Measurements from ENCODE around the gene LARGE2. TPM values are rescaled to one million over a fixed set of nuclear protein-coding genes. Genes with fewer than 3 reads are reported as not detected.

Gene LARGE2
- total RNA-seq, 1 donor: not detected

DNA sequence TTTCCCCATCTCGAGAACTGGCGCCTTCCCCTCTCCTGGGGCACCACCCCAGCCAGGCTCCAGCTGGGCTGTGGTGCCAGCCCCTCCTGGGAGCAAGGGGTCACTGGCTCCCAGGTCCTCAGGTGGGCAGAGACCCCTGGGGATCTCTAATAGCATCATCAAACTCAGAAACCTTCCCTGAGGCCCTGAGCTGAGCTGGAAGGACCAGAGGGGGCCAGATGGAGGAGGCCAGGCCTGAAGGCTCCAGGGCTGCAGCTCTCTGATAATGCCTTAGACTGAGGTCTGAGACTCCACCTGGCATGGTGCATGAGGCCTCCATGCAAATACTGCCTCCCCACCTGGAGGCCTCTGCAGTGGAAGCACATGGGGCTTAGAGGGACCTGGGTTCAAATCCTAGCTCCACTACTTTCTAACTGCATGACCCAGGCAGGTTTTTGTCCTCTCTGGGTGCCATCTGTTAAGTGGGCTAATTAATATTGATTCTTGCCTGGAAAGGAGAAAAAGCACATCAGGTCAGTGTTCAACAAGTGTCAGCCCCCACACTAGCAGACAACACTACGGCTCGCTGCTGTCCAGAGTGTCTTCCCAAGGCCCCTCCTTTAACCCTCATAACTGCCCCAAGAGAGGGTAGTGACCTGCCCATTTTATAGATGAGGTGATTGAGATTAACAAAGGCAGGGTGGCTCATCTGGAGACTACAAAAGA, 35.5 kb upstream of the LARGE2 start:
- Histone ChIP-seq H3K36me3 (ENCODE audit: insufficient read depth, low read length) (peaks cover 2% of the 10 kb centered on the region), H3K27ac (ENCODE audit: low read depth, low read length) (no peak overlapping the region), H4K20me1 (ENCODE audit: insufficient read depth, low read length) (peaks cover 27% of the 10 kb centered on the region), H3K4me2 (ENCODE audit: insufficient read depth, low read length) (no peak overlapping the region), H3K27me3 (ENCODE audit: insufficient read depth, low read length) (peaks cover 12% of the 10 kb centered on the region), H3K4me1 (ENCODE audit: insufficient read depth, low read length) (no peaks in the 10 kb centered on the region), H2AFZ (ENCODE audit: low read length) (no peak overlapping the region), H3K9me3 (ENCODE audit: low read depth, low read length) (no peaks in the 10 kb centered on the region), H3K4me3 (ENCODE audit: insufficient read depth, low read length) (no peak overlapping the region), H3K79me2 (ENCODE audit: insufficient read depth, low read length) (no peaks in the 10 kb centered on the region)
- TF ChIP-seq, protein P1, sequence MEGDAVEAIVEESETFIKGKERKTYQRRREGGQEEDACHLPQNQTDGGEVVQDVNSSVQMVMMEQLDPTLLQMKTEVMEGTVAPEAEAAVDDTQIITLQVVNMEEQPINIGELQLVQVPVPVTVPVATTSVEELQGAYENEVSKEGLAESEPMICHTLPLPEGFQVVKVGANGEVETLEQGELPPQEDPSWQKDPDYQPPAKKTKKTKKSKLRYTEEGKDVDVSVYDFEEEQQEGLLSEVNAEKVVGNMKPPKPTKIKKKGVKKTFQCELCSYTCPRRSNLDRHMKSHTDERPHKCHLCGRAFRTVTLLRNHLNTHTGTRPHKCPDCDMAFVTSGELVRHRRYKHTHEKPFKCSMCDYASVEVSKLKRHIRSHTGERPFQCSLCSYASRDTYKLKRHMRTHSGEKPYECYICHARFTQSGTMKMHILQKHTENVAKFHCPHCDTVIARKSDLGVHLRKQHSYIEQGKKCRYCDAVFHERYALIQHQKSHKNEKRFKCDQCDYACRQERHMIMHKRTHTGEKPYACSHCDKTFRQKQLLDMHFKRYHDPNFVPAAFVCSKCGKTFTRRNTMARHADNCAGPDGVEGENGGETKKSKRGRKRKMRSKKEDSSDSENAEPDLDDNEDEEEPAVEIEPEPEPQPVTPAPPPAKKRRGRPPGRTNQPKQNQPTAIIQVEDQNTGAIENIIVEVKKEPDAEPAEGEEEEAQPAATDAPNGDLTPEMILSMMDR (IDR thresholded peaks at IDR 0.05; ENCODE audit: extremely low read depth, low read depth, low read length): no peak
- DNase-seq (ENCODE audit: insufficient read length, low spot score, missing footprints): peak; percentile 79

- Histone ChIP-seq H3K27ac (ENCODE audit: low read depth, low read length) (no peak overlapping the region), H3K36me3 (ENCODE audit: insufficient read depth, low read length) (no peaks in the 10 kb centered on the region), H2AFZ (ENCODE audit: low read length) (no peak overlapping the region), H3K79me2 (ENCODE audit: insufficient read depth, low read length) (no peaks in the 10 kb centered on the region), H3K4me2 (ENCODE audit: insufficient read depth, low read length) (no peak overlapping the region), H3K9me3 (ENCODE audit: low read depth, low read length) (no peaks in the 10 kb centered on the region), H4K20me1 (ENCODE audit: insufficient read depth, low read length) (peaks cover 21% of the 10 kb centered on the region), H3K4me1 (ENCODE audit: insufficient read depth, low read length) (no peaks in the 10 kb centered on the region), H3K4me3 (ENCODE audit: insufficient read depth, low read length) (no peak overlapping the region), H3K27me3 (ENCODE audit: insufficient read depth, low read length) (peaks cover 12% of the 10 kb centered on the region)
- peak; percentile 62 for DNase-seq (ENCODE audit: insufficient read length, low spot score, missing footprints)
- TF ChIP-seq, protein P1 (IDR thresholded peaks at IDR 0.05; ENCODE audit: extremely low read depth, low read depth, low read length): no peak
Measured at GRCh38 chr11:45887587-45887986, 34.9 kb upstream of the LARGE2 start.

DNA sequence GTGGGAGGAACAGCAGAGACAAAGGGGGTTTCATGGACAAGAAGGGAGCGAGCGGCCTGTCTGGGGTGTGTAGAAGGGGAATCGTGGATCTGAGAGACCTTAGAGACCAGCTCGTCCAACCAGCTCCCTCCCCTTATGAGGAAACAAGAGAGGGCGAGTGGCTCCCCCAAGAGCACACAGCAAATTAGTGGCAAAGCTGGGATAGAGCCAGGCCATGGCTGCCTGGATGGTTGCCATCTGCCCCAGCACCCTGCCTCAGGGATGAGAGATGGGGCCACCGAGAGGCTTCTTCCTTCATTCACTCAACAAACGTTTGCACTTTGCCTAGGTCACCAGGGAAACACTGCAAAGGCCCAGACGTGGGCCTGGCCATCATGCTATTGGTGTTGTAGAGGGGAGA, 32.9 kb upstream of the LARGE2 start:
- Histone ChIP-seq H3K36me3 (ENCODE audit: insufficient read depth, low read length) (no peaks in the 10 kb centered on the region), H3K4me3 (ENCODE audit: insufficient read depth, low read length) (no peak overlapping the region), H3K4me1 (ENCODE audit: insufficient read depth, low read length) (no peaks in the 10 kb centered on the region), H3K27me3 (ENCODE audit: insufficient read depth, low read length) (peaks cover 17% of the 10 kb centered on the region), H3K9me3 (ENCODE audit: low read depth, low read length) (no peaks in the 10 kb centered on the region), H3K4me2 (ENCODE audit: insufficient read depth, low read length) (no peak overlapping the region), H3K79me2 (ENCODE audit: insufficient read depth, low read length) (no peaks in the 10 kb centered on the region), H3K27ac (ENCODE audit: low read depth, low read length) (no peak overlapping the region), H4K20me1 (ENCODE audit: insufficient read depth, low read length) (peaks cover 13% of the 10 kb centered on the region), H2AFZ (ENCODE audit: low read length) (no peak overlapping the region)
- DNase-seq (ENCODE audit: insufficient read length, low spot score, missing footprints): no peak
- TF ChIP-seq, protein P1 (IDR thresholded peaks at IDR 0.05; ENCODE audit: extremely low read depth, low read depth, low read length): no peak

DNA sequence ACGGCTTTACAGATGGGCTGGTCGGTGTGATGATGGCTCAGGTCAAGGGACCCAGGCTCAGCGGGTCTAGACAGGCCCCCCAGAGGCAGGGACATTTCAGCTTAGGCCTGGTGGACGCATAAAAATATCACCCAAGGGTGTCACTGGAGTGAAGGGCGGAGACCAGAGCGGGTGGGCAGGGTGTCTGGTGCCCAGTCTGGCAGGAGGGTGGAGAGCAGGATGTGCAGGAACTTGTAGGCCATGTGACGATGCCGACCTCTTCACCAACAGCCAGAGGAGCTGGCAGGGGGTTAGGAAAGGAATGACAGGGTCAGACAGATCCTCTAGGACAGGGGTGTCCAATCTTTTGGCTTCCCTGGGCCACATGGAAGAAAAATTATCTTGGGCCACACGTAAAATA, 32.5 kb upstream of the LARGE2 start:
- no peak overlapping the region for H3K4me2 ChIP-seq (ENCODE audit: insufficient read depth, low read length)
- H4K20me1 ChIP-seq (ENCODE audit: insufficient read depth, low read length): peaks cover 12% of the 10 kb centered on the region
- H3K4me1 ChIP-seq (ENCODE audit: insufficient read depth, low read length): no peaks in the 10 kb centered on the region
- TF ChIP-seq, protein P1 (IDR thresholded peaks at IDR 0.05; ENCODE audit: extremely low read depth, low read depth, low read length): no peak
- no peaks in the 10 kb centered on the region for H3K9me3 ChIP-seq (ENCODE audit: low read depth, low read length)
- DNase-seq (ENCODE audit: insufficient read length, low spot score, missing footprints): no peak
- no peak overlapping the region for H3K4me3 ChIP-seq (ENCODE audit: insufficient read depth, low read length)
- no peak overlapping the region for H2AFZ ChIP-seq (ENCODE audit: low read length)
- H3K79me2 ChIP-seq (ENCODE audit: insufficient read depth, low read length): no peaks in the 10 kb centered on the region
- peaks cover 16% of the 10 kb centered on the region for H3K27me3 ChIP-seq (ENCODE audit: insufficient read depth, low read length)
- no peaks in the 10 kb centered on the region for H3K36me3 ChIP-seq (ENCODE audit: insufficient read depth, low read length)
- H3K27ac ChIP-seq (ENCODE audit: low read depth, low read length): no peak overlapping the region

Data from osteoblast (primary cell).